B cell (primary cell): ENCODE results near the gene NCOA1.

ENCODE experiments used
- CTCF ChIP-seq: fragments of 200-600 bp; IDR thresholded peaks from one replicate; pipeline ENCODE4 v1.8.0; 2022; ENCODE audit warnings: antibody characterized with exemption, mild to moderate bottlenecking
- EZH2 ChIP-seq: IDR thresholded peaks from 2 replicates; pipeline ENCODE4 v1.6.1; 2012; ENCODE audit warnings: borderline replicate concordance, low read depth, mild to moderate bottlenecking, moderate library complexity, low read length; ENCODE audit not compliant: insufficient read depth, poor library complexity, severe bottlenecking

DNA sequence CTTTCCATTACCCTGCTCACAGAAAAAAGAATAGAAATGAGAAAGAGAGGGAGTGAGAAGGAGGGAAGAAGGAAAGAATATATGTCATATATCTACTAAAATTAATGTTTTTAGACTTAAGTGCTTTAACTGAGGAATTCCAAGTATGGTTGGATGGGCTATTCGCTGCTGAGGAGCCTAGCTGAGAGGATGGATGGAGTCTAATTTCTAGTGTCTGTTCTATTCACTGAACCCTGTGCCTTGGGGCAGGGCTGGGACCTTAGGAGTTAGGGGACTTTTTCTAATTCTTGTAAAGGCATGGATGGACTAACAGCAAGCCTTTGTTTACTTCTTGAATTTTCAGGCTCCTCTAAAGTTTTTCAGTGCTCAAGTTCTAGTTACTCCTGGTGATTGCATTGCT is 192.4 kb downstream of the NCOA1 start:
- TF ChIP-seq CTCF (no peak), EZH2 (no peak)
